Measurements from ENCODE around the gene MANF.

MANF gene

GRCh38 chr3:51381333-51381705, 3.8 kb upstream of the MANF start:
- no peaks in the 10 kb centered on the region for H3K9me2 ChIP-seq (replicated peaks; ENCODE audit: control insufficient read depth, low read length)
- H3K4me1 ChIP-seq (ENCODE audit: control insufficient read depth, low read length), result peaks cover 13% of the 10 kb centered on the region
- peaks cover 21% of the 10 kb centered on the region for H3K36me3 ChIP-seq (ENCODE audit: control insufficient read depth, low read length)
- H4K20me1 ChIP-seq (ENCODE audit: control insufficient read depth, insufficient read depth, low read depth, low read length), result 0 out of 2 replicates have a peak, but pooled peaks cover under 1% of the 10 kb centered on the region
- H3K79me2 ChIP-seq (ENCODE audit: control insufficient read depth, low read length), result peaks cover 29% of the 10 kb centered on the region
- H3K27ac ChIP-seq (ENCODE audit: low read depth, low read length), result no peak overlapping the region
- no peaks in the 10 kb centered on the region for H3K9me3 ChIP-seq (ENCODE audit: control insufficient read depth, insufficient read depth, low read length)
- no peaks in the 10 kb centered on the region for H3K27me3 ChIP-seq (ENCODE audit: control insufficient read depth, low read length)
- H3K4me2 ChIP-seq (ENCODE audit: low read length), result no peak overlapping the region
- H3F3A ChIP-seq (ENCODE audit: control insufficient read depth, insufficient read depth), result no peaks in the 10 kb centered on the region
- no peak overlapping the region for H3K4me3 ChIP-seq (ENCODE audit: low read length)
- TF ChIP-seq, protein P1, sequence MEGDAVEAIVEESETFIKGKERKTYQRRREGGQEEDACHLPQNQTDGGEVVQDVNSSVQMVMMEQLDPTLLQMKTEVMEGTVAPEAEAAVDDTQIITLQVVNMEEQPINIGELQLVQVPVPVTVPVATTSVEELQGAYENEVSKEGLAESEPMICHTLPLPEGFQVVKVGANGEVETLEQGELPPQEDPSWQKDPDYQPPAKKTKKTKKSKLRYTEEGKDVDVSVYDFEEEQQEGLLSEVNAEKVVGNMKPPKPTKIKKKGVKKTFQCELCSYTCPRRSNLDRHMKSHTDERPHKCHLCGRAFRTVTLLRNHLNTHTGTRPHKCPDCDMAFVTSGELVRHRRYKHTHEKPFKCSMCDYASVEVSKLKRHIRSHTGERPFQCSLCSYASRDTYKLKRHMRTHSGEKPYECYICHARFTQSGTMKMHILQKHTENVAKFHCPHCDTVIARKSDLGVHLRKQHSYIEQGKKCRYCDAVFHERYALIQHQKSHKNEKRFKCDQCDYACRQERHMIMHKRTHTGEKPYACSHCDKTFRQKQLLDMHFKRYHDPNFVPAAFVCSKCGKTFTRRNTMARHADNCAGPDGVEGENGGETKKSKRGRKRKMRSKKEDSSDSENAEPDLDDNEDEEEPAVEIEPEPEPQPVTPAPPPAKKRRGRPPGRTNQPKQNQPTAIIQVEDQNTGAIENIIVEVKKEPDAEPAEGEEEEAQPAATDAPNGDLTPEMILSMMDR (IDR thresholded peaks at IDR 0.05; ENCODE audit: low read depth, low read length, poor library complexity, severe bottlenecking), result no peak
- no peak for TF ChIP-seq EZH2phosphoT487 (IDR thresholded peaks at IDR 0.05; ENCODE audit: borderline replicate concordance, low read length)

DNA sequence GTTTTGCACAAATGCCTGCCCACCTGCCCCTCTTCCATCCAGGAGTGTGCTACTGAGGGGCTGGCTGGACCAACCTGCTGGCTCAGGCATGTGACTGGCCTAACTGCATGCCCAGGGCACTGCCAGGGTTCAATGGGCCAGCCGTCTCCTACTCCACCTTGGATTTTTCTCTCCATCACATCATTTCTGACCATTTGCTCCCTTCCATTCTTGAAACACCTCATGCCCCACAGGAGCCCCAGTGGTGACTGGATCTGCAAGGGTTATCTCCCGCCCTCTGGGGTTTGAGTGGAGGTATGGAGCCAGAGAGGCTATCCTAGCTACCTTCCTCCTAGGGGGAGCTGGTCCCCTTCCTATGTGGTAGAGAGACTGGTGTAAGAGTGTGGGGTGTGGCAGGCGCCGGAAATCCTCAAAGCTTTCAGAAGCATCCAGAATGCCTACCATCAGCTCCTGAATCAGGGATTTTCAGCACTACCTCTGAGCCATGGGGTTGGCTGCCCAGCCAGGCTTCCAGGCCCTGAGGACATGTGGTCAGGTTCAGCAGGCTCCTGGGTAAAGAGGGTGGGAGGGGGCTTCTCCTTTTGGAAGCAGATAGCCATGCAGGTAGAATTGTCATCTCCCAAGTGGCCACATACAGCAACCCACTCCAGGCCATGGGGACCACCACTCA, 2.9 kb upstream of the MANF start:
- no peak overlapping the region for H3K27ac ChIP-seq (ENCODE audit: low read depth, low read length)
- H3K79me2 ChIP-seq (ENCODE audit: control insufficient read depth, low read length), result peaks cover 38% of the 10 kb centered on the region
- H3K36me3 ChIP-seq (ENCODE audit: control insufficient read depth, low read length), result peaks cover 29% of the 10 kb centered on the region
- H3K4me3 ChIP-seq (ENCODE audit: low read length), result no peak overlapping the region
- no peak overlapping the region for H3K4me2 ChIP-seq (ENCODE audit: low read length)
- no peak for TF ChIP-seq EZH2phosphoT487 (IDR thresholded peaks at IDR 0.05; ENCODE audit: borderline replicate concordance, low read length)
- TF ChIP-seq, protein P1 (IDR thresholded peaks at IDR 0.05; ENCODE audit: low read depth, low read length, poor library complexity, severe bottlenecking), result no peak
- H3K9me2 ChIP-seq (replicated peaks; ENCODE audit: control insufficient read depth, low read length), result no peaks in the 10 kb centered on the region
- H3F3A ChIP-seq (ENCODE audit: control insufficient read depth, insufficient read depth), result peaks cover 4% of the 10 kb centered on the region; the same call in 1 of the 2 replicates
- H3K9me3 ChIP-seq (ENCODE audit: control insufficient read depth, insufficient read depth, low read length), result no peaks in the 10 kb centered on the region
- peaks cover 22% of the 10 kb centered on the region for H3K4me1 ChIP-seq (ENCODE audit: control insufficient read depth, low read length)
- H4K20me1 ChIP-seq (ENCODE audit: control insufficient read depth, insufficient read depth, low read depth, low read length), result 0 out of 2 replicates have a peak, but pooled peaks cover 3% of the 10 kb centered on the region
- no peaks in the 10 kb centered on the region for H3K27me3 ChIP-seq (ENCODE audit: control insufficient read depth, low read length)

- no peak overlapping the region for H3K27ac ChIP-seq (ENCODE audit: low read depth, low read length)
- H3K4me2 ChIP-seq (ENCODE audit: low read length), result peak overlapping the region; percentile 76
- TF ChIP-seq, protein P1 (IDR thresholded peaks at IDR 0.05; ENCODE audit: low read depth, low read length, poor library complexity, severe bottlenecking), result no peak
- no peak for TF ChIP-seq EZH2phosphoT487 (IDR thresholded peaks at IDR 0.05; ENCODE audit: borderline replicate concordance, low read length)
- H3K4me3 ChIP-seq (ENCODE audit: low read length), result peak overlapping the region; percentile 97
- peaks cover 31% of the 10 kb centered on the region for H3K4me1 ChIP-seq (ENCODE audit: control insufficient read depth, low read length)
- H3K79me2 ChIP-seq (ENCODE audit: control insufficient read depth, low read length), result peaks cover 46% of the 10 kb centered on the region
- no peaks in the 10 kb centered on the region for H3K9me2 ChIP-seq (replicated peaks; ENCODE audit: control insufficient read depth, low read length)
- peaks cover 37% of the 10 kb centered on the region for H3K36me3 ChIP-seq (ENCODE audit: control insufficient read depth, low read length)
- no peaks in the 10 kb centered on the region for H3K9me3 ChIP-seq (ENCODE audit: control insufficient read depth, insufficient read depth, low read length)
- H3K27me3 ChIP-seq (ENCODE audit: control insufficient read depth, low read length), result no peaks in the 10 kb centered on the region
- H4K20me1 ChIP-seq (ENCODE audit: control insufficient read depth, insufficient read depth, low read depth, low read length), result 0 out of 2 replicates have a peak, but pooled peaks cover 3% of the 10 kb centered on the region
- peaks cover 12% of the 10 kb centered on the region for H3F3A ChIP-seq (ENCODE audit: control insufficient read depth, insufficient read depth)
These were observed 2.0 kb upstream of the MANF start for GRCh38 chr3:51382947-51383578.

Data from DOHH2 (cell line).